ENCODE measurements around the gene TMEM132C. TPM values are rescaled to one million over a fixed set of nuclear protein-coding genes. Genes with fewer than 3 reads are reported as not detected.

The TMEM132C gene
- total and polyA plus RNA-seq, 2 experiments from 2014 or later = not detected

DNA sequence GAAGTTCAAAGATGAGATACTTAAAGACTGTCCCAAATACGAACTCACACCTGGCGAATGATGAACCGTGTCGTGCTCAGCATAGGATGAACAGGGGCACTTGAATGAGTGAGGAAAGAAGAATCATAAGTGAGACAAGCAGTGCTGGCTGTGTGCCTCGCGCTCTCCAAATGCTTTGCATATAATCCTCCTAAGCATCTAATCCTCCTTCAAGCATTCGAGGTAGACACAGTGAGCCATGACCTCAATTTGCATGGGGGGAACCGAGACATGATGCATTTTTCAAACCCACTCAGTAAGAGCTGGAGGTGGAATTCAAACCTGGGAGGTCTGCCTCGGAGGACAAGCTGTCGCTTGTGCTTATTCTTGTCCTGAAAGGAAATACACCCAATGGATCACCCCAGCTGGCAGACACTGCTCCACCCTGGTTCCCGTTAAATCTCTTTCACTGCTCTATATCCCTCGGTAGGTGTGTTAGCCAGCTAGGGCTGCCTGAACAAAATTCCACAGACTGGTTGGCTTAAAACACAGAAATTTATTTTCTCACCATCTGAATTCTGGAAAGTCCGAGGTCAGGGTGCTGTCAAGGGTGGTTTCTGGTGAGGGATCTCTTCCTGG lies 282.7 kb downstream of the TMEM132C start:
- Mint-ChIP-seq H3K27me3 (ENCODE audit: insufficient read depth, low read depth, poor library complexity) (no peaks in the 10 kb centered on the region), H3K4me3 (no peak overlapping the region), H3K27ac (no peak overlapping the region), H3K36me3 (ENCODE audit: low read depth) (peaks cover 42% of the 10 kb centered on the region), H3K9me3 (peaks cover 100% of the 10 kb centered on the region), H3K4me1 (no peaks in the 10 kb centered on the region)
- no peak overlapping the region for H2AFZ ChIP-seq
- H3K9me2 ChIP-seq (ENCODE audit: insufficient read depth) = no peaks in the 10 kb centered on the region
- H4K20me1 ChIP-seq (replicated peaks; ENCODE audit: insufficient read depth) = no peaks in the 10 kb centered on the region
- H3K4me2 ChIP-seq = no peak overlapping the region
- no peak for ATAC-seq
- TF ChIP-seq, protein P1, sequence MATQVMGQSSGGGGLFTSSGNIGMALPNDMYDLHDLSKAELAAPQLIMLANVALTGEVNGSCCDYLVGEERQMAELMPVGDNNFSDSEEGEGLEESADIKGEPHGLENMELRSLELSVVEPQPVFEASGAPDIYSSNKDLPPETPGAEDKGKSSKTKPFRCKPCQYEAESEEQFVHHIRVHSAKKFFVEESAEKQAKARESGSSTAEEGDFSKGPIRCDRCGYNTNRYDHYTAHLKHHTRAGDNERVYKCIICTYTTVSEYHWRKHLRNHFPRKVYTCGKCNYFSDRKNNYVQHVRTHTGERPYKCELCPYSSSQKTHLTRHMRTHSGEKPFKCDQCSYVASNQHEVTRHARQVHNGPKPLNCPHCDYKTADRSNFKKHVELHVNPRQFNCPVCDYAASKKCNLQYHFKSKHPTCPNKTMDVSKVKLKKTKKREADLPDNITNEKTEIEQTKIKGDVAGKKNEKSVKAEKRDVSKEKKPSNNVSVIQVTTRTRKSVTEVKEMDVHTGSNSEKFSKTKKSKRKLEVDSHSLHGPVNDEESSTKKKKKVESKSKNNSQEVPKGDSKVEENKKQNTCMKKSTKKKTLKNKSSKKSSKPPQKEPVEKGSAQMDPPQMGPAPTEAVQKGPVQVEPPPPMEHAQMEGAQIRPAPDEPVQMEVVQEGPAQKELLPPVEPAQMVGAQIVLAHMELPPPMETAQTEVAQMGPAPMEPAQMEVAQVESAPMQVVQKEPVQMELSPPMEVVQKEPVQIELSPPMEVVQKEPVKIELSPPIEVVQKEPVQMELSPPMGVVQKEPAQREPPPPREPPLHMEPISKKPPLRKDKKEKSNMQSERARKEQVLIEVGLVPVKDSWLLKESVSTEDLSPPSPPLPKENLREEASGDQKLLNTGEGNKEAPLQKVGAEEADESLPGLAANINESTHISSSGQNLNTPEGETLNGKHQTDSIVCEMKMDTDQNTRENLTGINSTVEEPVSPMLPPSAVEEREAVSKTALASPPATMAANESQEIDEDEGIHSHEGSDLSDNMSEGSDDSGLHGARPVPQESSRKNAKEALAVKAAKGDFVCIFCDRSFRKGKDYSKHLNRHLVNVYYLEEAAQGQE (IDR thresholded peaks at IDR 0.05; ENCODE audit: unreplicated experiment) = no peak
- TF ChIP-seq POLR2AphosphoS5 (IDR thresholded peaks at IDR 0.05; ENCODE audit: low read depth) (no peak), NANOG (IDR thresholded peaks at IDR 0.05; ENCODE audit: borderline replicate concordance) (no peak), JUNB (IDR thresholded peaks at IDR 0.05; ENCODE audit: unreplicated experiment) (no peak), EZH2 (IDR thresholded peaks at IDR 0.05; ENCODE audit: low read depth, unreplicated experiment) (no peak), CREB1 (CRISPR knock-in tag; IDR thresholded peaks at IDR 0.05; ENCODE audit: low read depth) (no peak), ZNF114 (CRISPR knock-in tag; IDR thresholded peaks at IDR 0.05) (no peak), EZH2phosphoT487 (IDR thresholded peaks at IDR 0.05; ENCODE audit: unreplicated experiment) (no peak), STAT1 (IDR thresholded peaks at IDR 0.05; ENCODE audit: unreplicated experiment) (no peak), ZNF331 (CRISPR knock-in tag; IDR thresholded peaks at IDR 0.05; ENCODE audit: low read depth) (no peak)
- TF ChIP-seq, protein P2, sequence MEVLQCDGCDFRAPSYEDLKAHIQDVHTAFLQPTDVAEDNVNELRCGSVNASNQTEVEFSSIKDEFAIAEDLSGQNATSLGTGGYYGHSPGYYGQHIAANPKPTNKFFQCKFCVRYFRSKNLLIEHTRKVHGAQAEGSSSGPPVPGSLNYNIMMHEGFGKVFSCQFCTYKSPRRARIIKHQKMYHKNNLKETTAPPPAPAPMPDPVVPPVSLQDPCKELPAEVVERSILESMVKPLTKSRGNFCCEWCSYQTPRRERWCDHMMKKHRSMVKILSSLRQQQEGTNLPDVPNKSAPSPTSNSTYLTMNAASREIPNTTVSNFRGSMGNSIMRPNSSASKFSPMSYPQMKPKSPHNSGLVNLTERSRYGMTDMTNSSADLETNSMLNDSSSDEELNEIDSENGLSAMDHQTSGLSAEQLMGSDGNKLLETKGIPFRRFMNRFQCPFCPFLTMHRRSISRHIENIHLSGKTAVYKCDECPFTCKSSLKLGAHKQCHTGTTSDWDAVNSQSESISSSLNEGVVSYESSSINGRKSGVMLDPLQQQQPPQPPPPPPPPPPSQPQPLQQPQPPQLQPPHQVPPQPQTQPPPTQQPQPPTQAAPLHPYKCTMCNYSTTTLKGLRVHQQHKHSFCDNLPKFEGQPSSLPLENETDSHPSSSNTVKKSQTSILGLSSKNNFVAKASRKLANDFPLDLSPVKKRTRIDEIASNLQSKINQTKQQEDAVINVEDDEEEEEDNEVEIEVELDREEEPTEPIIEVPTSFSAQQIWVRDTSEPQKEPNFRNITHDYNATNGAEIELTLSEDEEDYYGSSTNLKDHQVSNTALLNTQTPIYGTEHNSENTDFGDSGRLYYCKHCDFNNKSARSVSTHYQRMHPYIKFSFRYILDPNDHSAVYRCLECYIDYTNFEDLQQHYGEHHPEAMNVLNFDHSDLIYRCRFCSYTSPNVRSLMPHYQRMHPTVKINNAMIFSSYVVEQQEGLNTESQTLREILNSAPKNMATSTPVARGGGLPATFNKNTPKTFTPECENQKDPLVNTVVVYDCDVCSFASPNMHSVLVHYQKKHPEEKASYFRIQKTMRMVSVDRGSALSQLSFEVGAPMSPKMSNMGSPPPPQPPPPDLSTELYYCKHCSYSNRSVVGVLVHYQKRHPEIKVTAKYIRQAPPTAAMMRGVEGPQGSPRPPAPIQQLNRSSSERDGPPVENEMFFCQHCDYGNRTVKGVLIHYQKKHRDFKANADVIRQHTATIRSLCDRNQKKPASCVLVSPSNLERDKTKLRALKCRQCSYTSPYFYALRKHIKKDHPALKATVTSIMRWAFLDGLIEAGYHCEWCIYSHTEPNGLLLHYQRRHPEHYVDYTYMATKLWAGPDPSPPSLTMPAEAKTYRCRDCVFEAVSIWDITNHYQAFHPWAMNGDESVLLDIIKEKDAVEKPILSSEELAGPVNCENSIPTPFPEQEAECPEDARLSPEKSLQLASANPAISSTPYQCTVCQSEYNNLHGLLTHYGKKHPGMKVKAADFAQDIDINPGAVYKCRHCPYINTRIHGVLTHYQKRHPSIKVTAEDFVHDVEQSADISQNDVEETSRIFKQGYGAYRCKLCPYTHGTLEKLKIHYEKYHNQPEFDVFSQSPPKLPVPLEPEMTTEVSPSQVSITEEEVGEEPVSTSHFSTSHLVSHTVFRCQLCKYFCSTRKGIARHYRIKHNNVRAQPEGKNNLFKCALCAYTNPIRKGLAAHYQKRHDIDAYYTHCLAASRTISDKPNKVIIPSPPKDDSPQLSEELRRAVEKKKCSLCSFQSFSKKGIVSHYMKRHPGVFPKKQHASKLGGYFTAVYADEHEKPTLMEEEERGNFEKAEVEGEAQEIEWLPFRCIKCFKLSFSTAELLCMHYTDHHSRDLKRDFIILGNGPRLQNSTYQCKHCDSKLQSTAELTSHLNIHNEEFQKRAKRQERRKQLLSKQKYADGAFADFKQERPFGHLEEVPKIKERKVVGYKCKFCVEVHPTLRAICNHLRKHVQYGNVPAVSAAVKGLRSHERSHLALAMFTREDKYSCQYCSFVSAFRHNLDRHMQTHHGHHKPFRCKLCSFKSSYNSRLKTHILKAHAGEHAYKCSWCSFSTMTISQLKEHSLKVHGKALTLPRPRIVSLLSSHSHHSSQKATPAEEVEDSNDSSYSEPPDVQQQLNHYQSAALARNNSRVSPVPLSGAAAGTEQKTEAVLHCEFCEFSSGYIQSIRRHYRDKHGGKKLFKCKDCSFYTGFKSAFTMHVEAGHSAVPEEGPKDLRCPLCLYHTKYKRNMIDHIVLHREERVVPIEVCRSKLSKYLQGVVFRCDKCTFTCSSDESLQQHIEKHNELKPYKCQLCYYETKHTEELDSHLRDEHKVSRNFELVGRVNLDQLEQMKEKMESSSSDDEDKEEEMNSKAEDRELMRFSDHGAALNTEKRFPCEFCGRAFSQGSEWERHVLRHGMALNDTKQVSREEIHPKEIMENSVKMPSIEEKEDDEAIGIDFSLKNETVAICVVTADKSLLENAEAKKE (CRISPR knock-in tag; IDR thresholded peaks at IDR 0.05) = no peak
- TF ChIP-seq, protein P3, sequence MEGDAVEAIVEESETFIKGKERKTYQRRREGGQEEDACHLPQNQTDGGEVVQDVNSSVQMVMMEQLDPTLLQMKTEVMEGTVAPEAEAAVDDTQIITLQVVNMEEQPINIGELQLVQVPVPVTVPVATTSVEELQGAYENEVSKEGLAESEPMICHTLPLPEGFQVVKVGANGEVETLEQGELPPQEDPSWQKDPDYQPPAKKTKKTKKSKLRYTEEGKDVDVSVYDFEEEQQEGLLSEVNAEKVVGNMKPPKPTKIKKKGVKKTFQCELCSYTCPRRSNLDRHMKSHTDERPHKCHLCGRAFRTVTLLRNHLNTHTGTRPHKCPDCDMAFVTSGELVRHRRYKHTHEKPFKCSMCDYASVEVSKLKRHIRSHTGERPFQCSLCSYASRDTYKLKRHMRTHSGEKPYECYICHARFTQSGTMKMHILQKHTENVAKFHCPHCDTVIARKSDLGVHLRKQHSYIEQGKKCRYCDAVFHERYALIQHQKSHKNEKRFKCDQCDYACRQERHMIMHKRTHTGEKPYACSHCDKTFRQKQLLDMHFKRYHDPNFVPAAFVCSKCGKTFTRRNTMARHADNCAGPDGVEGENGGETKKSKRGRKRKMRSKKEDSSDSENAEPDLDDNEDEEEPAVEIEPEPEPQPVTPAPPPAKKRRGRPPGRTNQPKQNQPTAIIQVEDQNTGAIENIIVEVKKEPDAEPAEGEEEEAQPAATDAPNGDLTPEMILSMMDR (conservative IDR thresholded peaks at IDR 0.05; ENCODE audit: low read depth in 2 of 2) = no peak
- TF ChIP-seq, protein P4, sequence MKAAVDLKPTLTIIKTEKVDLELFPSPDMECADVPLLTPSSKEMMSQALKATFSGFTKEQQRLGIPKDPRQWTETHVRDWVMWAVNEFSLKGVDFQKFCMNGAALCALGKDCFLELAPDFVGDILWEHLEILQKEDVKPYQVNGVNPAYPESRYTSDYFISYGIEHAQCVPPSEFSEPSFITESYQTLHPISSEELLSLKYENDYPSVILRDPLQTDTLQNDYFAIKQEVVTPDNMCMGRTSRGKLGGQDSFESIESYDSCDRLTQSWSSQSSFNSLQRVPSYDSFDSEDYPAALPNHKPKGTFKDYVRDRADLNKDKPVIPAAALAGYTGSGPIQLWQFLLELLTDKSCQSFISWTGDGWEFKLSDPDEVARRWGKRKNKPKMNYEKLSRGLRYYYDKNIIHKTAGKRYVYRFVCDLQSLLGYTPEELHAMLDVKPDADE (IDR thresholded peaks at IDR 0.05) = no peak
- no peak overlapping the region for H3K27ac ChIP-seq (ENCODE audit: low read depth)
- no peak overlapping the region for H3K4me3 ChIP-seq
- no peaks in the 10 kb centered on the region for H3K36me3 ChIP-seq (ENCODE audit: insufficient read depth)
- no peaks in the 10 kb centered on the region for H3K27me3 ChIP-seq (ENCODE audit: insufficient read depth)
- H3F3A ChIP-seq (replicated peaks; ENCODE audit: low read depth) = no peaks in the 10 kb centered on the region
- H3K4me1 ChIP-seq (ENCODE audit: insufficient read depth) = no peaks in the 10 kb centered on the region
- peak; percentile 0 for DNase-seq (ENCODE audit: low spot score)
- H3K79me2 ChIP-seq (replicated peaks; ENCODE audit: insufficient read depth) = no peaks in the 10 kb centered on the region

Data from GM23338 (cell line).